Right ventricle myocardium superior (tissue), 1 donor: ENCODE measurements around the gene NPEPL1. TPM values are rescaled to one million over a fixed set of nuclear protein-coding genes. Genes with fewer than 3 reads are reported as not detected.

ENCODE experiments used
- total RNA-seq: library from RNA; stranded (reverse); fragmentation: NEBNext Ultra II Directional; extraction: Animal tissue kit (Norgen Biotek cat#: 25700); gene quantifications from one replicate; pipeline ENCODE4 v1.2.1, GENCODE V29; 2021
- donor health status: DM: no; HTN: yes; CAD: no; lungs with severe emphysema.

NPEPL1 gene
- total RNA-seq, 1 donor from 2014 or later = 24.4 TPM

Other genes starting within 250 kb of the NPEPL1 start
- 0.54 TPM for gene APCDD1L, start 177.4 kb upstream of the NPEPL1 start, total RNA-seq
- gene STX16, start 41.5 kb upstream of the NPEPL1 start, total RNA-seq = 21.8 TPM
- 0.13 TPM for gene GNAS-AS1, start 158.1 kb downstream of the NPEPL1 start, total RNA-seq
- 1,453 TPM for gene GNAS, start 159.9 kb downstream of the NPEPL1 start, total RNA-seq